OCI-LY3 (cell line): Measurements from ENCODE around the gene BICD1.

Experiments used
- H2AFZ ChIP-seq: fragments of 200-600, 300-600 bp; shearing (Covaris generic); 2 replicates; pipeline ENCODE4 v1.6.0; 2014; ENCODE audit warnings: antibody characterized with exemption, low read depth, low read length
- H3K27ac ChIP-seq: fragments of 200-600, 300-600 bp; sonication (generic); 2 replicates; pipeline ENCODE4 v1.5.1; 2014; ENCODE audit warnings: mild to moderate bottlenecking, low read length, moderate library complexity, mixed read lengths
- H3K27me3 ChIP-seq: fragments of 200-600, 300-600 bp; sonication (generic); 2 replicates; pipeline ENCODE4 v1.6.1; 2014; ENCODE audit warnings: low read depth, low read length, mixed read lengths
- H3K36me3 ChIP-seq: fragments of 200-600, 300-600 bp; sonication (generic); replicated peaks from 2 replicates; pipeline ENCODE3; 2014; ENCODE audit warnings: low read depth, low read length, mixed read lengths
- H3K4me1 ChIP-seq: fragments of 300-600, 200-600 bp; sonication (generic); 2 replicates; pipeline ENCODE4 v1.6.1; 2014; ENCODE audit warnings: low read length, mixed read lengths
- H3K4me2 ChIP-seq: fragments of 200-600, 300-600 bp; sonication (generic); 2 replicates; pipeline ENCODE4 v1.6.1; 2014; ENCODE audit warnings: low read length, mixed read lengths
- H3K4me3 ChIP-seq: fragments of 300-600, 200-600 bp; sonication (generic); 2 replicates; pipeline ENCODE4 v1.5.1; 2014; ENCODE audit warnings: antibody characterized with exemption, mild to moderate bottlenecking, low read length, moderate library complexity
- H3K79me2 ChIP-seq: fragments of 300-600, 200-600 bp; shearing (Covaris generic); 2 replicates; pipeline ENCODE4 v1.6.1; 2014; ENCODE audit warnings: mild to moderate bottlenecking, low read length, mixed read lengths
- H3K9ac ChIP-seq: fragments of 300-600, 200-600 bp; shearing (Covaris generic); 2 replicates; pipeline ENCODE4 v1.6.0; 2014; ENCODE audit warnings: mild to moderate bottlenecking, low read length, moderate library complexity
- H3K9me3 ChIP-seq: fragments of 200-600, 300-600 bp; shearing (Covaris generic); 2 replicates; pipeline ENCODE4 v1.6.1; 2014; ENCODE audit warnings: low read length, mixed read lengths; ENCODE audit not compliant: insufficient read depth
- H4K20me1 ChIP-seq: fragments of 200-600, 300-600 bp; sonication (generic); 2 replicates; pipeline ENCODE4 v1.6.1; 2016; ENCODE audit warnings: low read length, mixed read lengths; ENCODE audit not compliant: insufficient read depth
- EZH2phosphoT487 ChIP-seq: fragments of 200-600 bp; shearing (Covaris generic); IDR thresholded peaks from 2 replicates; pipeline ENCODE4 v1.6.1; 2018; ENCODE audit warnings: antibody characterized with exemption, mixed run types, low read depth
- TF ChIP-seq, protein P1 (sequence below): fragments of 200-600, 300-600 bp; sonication (generic); IDR thresholded peaks from 2 replicates; pipeline ENCODE4 v1.5.1; 2014; ENCODE audit warnings: antibody characterized with exemption, low read length, low read depth

Gene BICD1

DNA sequence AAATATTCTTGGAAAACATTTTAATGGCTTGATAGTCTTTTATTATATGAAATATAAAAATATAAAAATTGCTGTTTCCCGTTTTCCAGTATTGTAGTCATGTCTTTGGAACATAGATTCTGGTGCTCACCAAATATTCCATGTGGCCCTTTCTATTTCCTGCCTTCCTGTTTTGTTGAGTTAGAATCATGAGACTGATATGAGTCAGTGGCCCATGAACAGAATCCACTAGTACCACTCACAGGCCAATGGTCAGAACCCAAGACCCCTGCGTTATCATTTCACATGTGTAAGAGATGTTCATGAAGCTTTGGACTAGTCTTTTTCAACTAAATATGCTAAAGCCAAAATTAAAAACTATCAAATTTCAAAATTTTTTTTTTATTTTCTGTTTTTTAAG, 56.9 kb downstream of the BICD1 start:
- Histone ChIP-seq H3K4me3 (no peak overlapping the region), H3K36me3 (no peaks in the 10 kb centered on the region), H3K9ac (no peak overlapping the region), H2AFZ (no peak overlapping the region), H4K20me1 (no peaks in the 10 kb centered on the region), H3K9me3 (no peaks in the 10 kb centered on the region), H3K79me2 (no peaks in the 10 kb centered on the region), H3K4me2 (no peak overlapping the region), H3K27me3 (no peaks in the 10 kb centered on the region), H3K27ac (no peak overlapping the region), H3K4me1 (no peaks in the 10 kb centered on the region)
- TF ChIP-seq, protein P1, sequence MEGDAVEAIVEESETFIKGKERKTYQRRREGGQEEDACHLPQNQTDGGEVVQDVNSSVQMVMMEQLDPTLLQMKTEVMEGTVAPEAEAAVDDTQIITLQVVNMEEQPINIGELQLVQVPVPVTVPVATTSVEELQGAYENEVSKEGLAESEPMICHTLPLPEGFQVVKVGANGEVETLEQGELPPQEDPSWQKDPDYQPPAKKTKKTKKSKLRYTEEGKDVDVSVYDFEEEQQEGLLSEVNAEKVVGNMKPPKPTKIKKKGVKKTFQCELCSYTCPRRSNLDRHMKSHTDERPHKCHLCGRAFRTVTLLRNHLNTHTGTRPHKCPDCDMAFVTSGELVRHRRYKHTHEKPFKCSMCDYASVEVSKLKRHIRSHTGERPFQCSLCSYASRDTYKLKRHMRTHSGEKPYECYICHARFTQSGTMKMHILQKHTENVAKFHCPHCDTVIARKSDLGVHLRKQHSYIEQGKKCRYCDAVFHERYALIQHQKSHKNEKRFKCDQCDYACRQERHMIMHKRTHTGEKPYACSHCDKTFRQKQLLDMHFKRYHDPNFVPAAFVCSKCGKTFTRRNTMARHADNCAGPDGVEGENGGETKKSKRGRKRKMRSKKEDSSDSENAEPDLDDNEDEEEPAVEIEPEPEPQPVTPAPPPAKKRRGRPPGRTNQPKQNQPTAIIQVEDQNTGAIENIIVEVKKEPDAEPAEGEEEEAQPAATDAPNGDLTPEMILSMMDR: no peak
- no peak for TF ChIP-seq EZH2phosphoT487

DNA sequence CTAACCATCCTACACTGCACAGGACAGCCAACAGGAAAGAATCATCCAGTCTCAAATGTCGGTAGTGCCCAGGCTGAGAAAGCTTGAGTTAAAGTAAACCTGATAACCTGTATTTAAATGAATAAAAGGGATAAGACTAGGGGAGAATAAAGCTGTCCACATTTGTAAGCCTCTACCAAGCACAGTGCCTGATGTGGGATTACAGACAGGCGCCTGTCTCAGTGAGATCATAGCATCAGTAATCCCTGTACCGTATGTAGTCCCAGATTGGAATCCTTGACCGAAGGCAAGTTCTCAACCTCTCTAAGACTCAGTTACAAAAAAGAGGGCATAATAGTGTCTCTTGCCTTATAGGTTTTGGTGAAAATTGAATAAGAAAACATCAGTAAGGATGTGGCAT, 59.9 kb downstream of the BICD1 start:
- H3K79me2 ChIP-seq: no peaks in the 10 kb centered on the region
- H4K20me1 ChIP-seq: no peaks in the 10 kb centered on the region

DNA sequence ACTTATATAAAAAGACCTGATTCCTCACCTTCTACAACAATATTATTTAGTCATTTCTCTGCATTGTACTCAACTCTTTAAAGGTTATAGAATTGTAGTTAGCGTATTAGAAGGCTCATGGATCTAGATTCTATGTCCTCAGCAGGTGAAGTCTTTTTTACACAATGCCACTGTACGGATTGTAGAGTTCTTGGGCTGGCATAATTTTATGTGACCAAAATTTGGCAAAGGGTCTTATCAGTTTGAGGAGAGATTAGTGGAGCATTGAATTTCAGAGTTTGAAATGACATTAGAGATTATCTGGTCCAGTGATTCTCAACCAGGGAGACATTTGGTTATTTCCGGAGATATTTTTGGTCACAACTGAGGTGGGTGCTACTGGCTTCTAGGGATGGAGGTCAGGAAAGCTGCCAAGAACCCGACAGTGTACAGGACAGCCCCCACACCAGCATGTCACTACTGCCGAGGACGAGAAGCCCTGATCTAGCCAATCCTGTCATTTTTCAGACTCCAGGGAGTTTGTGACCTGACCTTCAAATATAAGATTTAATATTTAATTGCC, 63.9 kb downstream of the BICD1 start:
- H3K4me3 ChIP-seq: no peak overlapping the region
- no peak overlapping the region for H2AFZ ChIP-seq
- no peaks in the 10 kb centered on the region for H3K27me3 ChIP-seq
- no peaks in the 10 kb centered on the region for H3K36me3 ChIP-seq
- peak overlapping the region; percentile 42 for H3K4me2 ChIP-seq
- no peaks in the 10 kb centered on the region for H3K9me3 ChIP-seq
- peaks cover 12% of the 10 kb centered on the region for H3K4me1 ChIP-seq
- TF ChIP-seq, protein P1: no peak
- TF ChIP-seq EZH2phosphoT487: no peak
- no peaks in the 10 kb centered on the region for H4K20me1 ChIP-seq
- H3K79me2 ChIP-seq: no peaks in the 10 kb centered on the region
- H3K27ac ChIP-seq: no peak overlapping the region
- H3K9ac ChIP-seq: no peak overlapping the region

More for the DNA sequence above, 59.9 kb downstream of the BICD1 start:
- Histone ChIP-seq H3K36me3 (no peaks in the 10 kb centered on the region), H3K4me3 (no peak overlapping the region), H3K4me1 (peaks cover 12% of the 10 kb centered on the region), H3K27ac (no peak overlapping the region), H2AFZ (no peak overlapping the region), H3K9ac (no peak overlapping the region), H3K4me2 (no peak overlapping the region), H3K9me3 (no peaks in the 10 kb centered on the region), H3K27me3 (no peaks in the 10 kb centered on the region)
- TF ChIP-seq, protein P1: no peak
- TF ChIP-seq EZH2phosphoT487: no peak

DNA sequence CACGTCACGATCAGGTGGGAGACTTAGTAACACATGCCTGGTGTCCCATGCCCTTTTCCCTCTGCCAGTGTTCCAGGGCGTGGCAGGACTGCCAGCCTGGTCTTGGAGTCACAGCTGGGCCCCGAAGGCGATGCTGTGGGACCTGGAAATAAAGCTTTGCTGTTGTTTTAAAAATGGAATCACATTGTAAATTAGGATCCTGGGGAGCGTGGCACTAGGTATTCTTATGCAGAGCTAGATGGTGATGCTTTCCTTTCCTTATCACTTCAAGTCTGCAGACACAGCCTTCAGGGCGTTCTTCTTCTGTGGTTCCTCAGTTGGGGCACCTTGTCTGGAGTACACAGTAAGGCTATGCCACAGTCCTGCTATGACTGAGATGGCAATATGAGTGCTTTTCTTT, 64.6 kb downstream of the BICD1 start:
- H3K79me2 ChIP-seq: no peaks in the 10 kb centered on the region
- no peaks in the 10 kb centered on the region for H3K9me3 ChIP-seq
- H3K9ac ChIP-seq: no peak overlapping the region
- no peak overlapping the region for H3K4me2 ChIP-seq
- no peaks in the 10 kb centered on the region for H3K36me3 ChIP-seq
- no peak overlapping the region for H3K27ac ChIP-seq
- H3K27me3 ChIP-seq: no peaks in the 10 kb centered on the region
- no peaks in the 10 kb centered on the region for H4K20me1 ChIP-seq
- no peak overlapping the region for H3K4me3 ChIP-seq
- no peak for TF ChIP-seq EZH2phosphoT487
- TF ChIP-seq, protein P1: no peak
- peaks cover 12% of the 10 kb centered on the region for H3K4me1 ChIP-seq
- no peak overlapping the region for H2AFZ ChIP-seq
